ENCODE results near the gene ACTMAP. TPM values are rescaled to one million over a fixed set of nuclear protein-coding genes. Genes with fewer than 3 reads are reported as not detected.

ACTMAP gene
- total RNA-seq, 1 experiment from 2014 or later = 28.0 TPM

DNA sequence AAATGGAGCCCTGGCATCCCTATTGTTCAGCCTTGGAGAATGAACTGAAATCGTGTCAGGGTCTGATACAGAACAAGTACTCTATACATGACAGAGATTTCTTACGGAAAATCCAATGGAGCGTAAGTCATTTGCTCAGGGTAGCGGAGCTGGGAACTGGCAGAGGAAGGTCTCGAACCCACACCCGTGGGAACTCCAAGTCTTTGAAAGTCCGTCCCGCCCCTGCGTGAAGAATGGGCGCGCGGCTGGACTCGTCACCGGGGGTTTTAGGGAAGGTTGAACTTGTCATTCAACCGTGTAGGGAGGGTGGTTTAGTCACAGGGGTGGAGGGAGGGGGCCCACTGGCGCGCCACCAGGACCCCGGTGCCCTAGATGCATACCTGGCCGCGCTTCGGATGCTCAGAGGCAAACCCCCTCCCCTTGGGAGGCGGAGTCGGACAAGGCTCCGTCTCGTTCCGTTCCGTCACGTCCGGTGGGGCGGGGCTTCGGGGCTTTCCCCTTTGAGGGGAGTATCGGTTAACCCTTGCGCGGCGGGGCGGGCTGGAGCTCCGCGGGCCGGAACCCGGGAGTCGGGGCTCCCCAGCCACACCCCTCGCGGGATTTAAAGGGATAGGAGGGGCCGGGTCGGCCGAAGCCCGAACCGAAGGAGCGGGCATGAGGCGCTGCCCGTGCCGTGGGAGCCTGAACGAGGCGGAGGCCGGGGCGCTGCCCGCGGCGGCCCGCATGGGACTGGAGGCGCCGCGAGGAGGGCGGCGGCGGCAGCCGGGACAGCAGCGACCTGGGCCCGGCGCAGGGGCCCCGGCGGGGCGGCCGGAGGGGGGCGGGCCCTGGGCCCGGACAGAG lies 33.6 kb downstream of the ACTMAP start, which contains the start of the genes COQ8B and ITPKC:
Gene COQ8B, minus strand, starts transcription at position 405 of the 843 bp plus-strand sequence. CDS start 2,254 bp downstream, outside the sequence.
Gene ITPKC, plus strand, starts transcription at position 631 of the 843 bp plus-strand sequence. Its CDS starts 24 bp downstream, at position 655.
- Histone ChIP-seq H3K4me3 (ENCODE audit: low read depth, low read length) (peak within 1 kb of the TSS; percentile 71), H3K4me1 (peaks cover 6% of the 10 kb centered on the region; the same call in 1 of the 2 replicates), H3K9me3 (no peaks in the 10 kb centered on the region), H3K27me3 (replicated peaks; ENCODE audit: control insufficient read depth, insufficient read depth, low read length) (no peaks in the 10 kb centered on the region), H3K36me3 (ENCODE audit: control insufficient read depth, insufficient read depth, low read length) (peaks cover 3% of the 10 kb centered on the region)
- BruUV-seq (replicated peaks) = TSS peak; percentile 79
- Mint-ChIP-seq H3K4me3 (ENCODE audit: unreplicated experiment) (peak within 1 kb of the TSS; percentile 84), H3K9me3 (ENCODE audit: unreplicated experiment) (no peaks in the 10 kb centered on the region), H3K27me3 (ENCODE audit: insufficient read depth, unreplicated experiment) (no peaks in the 10 kb centered on the region), H3K36me3 (ENCODE audit: insufficient read depth, unreplicated experiment) (peaks cover 67% of the 10 kb centered on the region), H3K27ac (ENCODE audit: unreplicated experiment) (peak within 1 kb of the TSS; percentile 93), H3K4me1 (ENCODE audit: low read depth, unreplicated experiment) (peaks cover 18% of the 10 kb centered on the region)
- POLR2A ChIA-PET = interaction anchor here (0.5 to 2.4 kb wide), 20 partner anchors 9 to 509 kb away, joined by 3 to 33 read pairs (median 4); partner anchors contain the start of genes ACTMAP, EGLN2, NUMBL and RAB4B
- TF ChIP-seq, protein P1, sequence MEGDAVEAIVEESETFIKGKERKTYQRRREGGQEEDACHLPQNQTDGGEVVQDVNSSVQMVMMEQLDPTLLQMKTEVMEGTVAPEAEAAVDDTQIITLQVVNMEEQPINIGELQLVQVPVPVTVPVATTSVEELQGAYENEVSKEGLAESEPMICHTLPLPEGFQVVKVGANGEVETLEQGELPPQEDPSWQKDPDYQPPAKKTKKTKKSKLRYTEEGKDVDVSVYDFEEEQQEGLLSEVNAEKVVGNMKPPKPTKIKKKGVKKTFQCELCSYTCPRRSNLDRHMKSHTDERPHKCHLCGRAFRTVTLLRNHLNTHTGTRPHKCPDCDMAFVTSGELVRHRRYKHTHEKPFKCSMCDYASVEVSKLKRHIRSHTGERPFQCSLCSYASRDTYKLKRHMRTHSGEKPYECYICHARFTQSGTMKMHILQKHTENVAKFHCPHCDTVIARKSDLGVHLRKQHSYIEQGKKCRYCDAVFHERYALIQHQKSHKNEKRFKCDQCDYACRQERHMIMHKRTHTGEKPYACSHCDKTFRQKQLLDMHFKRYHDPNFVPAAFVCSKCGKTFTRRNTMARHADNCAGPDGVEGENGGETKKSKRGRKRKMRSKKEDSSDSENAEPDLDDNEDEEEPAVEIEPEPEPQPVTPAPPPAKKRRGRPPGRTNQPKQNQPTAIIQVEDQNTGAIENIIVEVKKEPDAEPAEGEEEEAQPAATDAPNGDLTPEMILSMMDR (IDR thresholded peaks at IDR 0.05; ENCODE audit: insufficient read depth in 1 of 2, low read depth in 1 of 2, low read length in 1 of 2, severe bottlenecking in 1 of 2, unreplicated experiment in 1 of 2) = no peak
- intact Hi-C loops (cut with micrococcal nuclease; ENCODE audit: unreplicated experiment) = loop anchor here (1.0 to 2.0 kb wide), 3 partner anchors 35 to 82 kb away; partner anchors contain the start of genes EGLN2 and SNRPA
- CTCF ChIA-PET = interaction anchor here (0.5 to 1.4 kb wide), 2 partner anchors 17 to 53 kb away, joined by 3 to 4 read pairs; no protein-coding TSS in a partner anchor
- peak; percentile 100 for DNase-seq

DNA sequence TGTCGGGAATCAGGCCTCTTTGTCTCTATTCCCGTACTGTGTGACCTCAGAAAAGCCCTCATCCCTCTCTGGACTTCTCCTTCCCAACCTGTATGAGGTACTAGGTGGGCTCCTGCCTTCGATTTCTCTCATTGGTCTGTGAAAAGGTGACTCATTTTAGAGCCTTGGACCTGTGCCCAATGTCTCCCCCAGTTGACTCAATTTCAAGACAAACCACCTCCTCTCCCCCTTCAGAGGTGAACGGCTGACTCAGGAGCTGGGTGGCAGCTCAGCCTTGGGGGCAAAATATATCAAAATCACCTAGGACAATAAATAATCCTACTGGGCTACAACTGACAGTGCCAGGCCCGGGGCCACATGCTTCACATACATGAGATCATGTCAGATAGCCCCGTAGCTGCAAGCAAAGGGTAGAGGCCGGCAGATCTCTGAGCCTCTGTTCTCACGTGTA lies 34.2 kb downstream of the ACTMAP start:
- Mint-ChIP-seq H3K4me3 (ENCODE audit: unreplicated experiment) (peak overlapping the region; percentile 84), H3K27ac (ENCODE audit: unreplicated experiment) (peak overlapping the region; percentile 93), H3K27me3 (ENCODE audit: insufficient read depth, unreplicated experiment) (no peaks in the 10 kb centered on the region), H3K9me3 (ENCODE audit: unreplicated experiment) (no peaks in the 10 kb centered on the region), H3K4me1 (ENCODE audit: low read depth, unreplicated experiment) (peaks cover 18% of the 10 kb centered on the region), H3K36me3 (ENCODE audit: insufficient read depth, unreplicated experiment) (peaks cover 67% of the 10 kb centered on the region)
- intact Hi-C loops (cut with micrococcal nuclease; ENCODE audit: unreplicated experiment) = loop anchor here (1.0 to 2.0 kb wide), 3 partner anchors 35 to 83 kb away; partner anchors contain the start of genes EGLN2 and SNRPA
- POLR2A ChIA-PET = interaction anchor here (0.5 to 2.4 kb wide), 7 partner anchors 9 to 62 kb away, joined by 3 to 33 read pairs (median 5); partner anchors contain the start of genes ACTMAP, NUMBL, RAB4B and SNRPA
- CTCF ChIA-PET = no interaction called here
- peaks cover 6% of the 10 kb centered on the region; the same call in 1 of the 2 replicates for H3K4me1 ChIP-seq
- H3K36me3 ChIP-seq (ENCODE audit: control insufficient read depth, insufficient read depth, low read length) = peaks cover 3% of the 10 kb centered on the region
- no peaks in the 10 kb centered on the region for H3K9me3 ChIP-seq
- H3K4me3 ChIP-seq (ENCODE audit: low read depth, low read length) = peak overlapping the region; percentile 67
- DNase-seq = peak in 1 of 2 experiments; percentile 24
- H3K27me3 ChIP-seq (replicated peaks; ENCODE audit: control insufficient read depth, insufficient read depth, low read length) = no peaks in the 10 kb centered on the region
- TF ChIP-seq, protein P1 (IDR thresholded peaks at IDR 0.05; ENCODE audit: insufficient read depth in 1 of 2, low read depth in 1 of 2, low read length in 1 of 2, severe bottlenecking in 1 of 2, unreplicated experiment in 1 of 2) = no peak
- BruUV-seq (replicated peaks) = no TSS peak

Measured in Caco-2 (cell line).